Suprapubic skin (tissue), 3 donors: Measurements from ENCODE around the gene FSIP1.

ENCODE experiments used
- POLR2A ChIP-seq, 2 donors: fragments of 450-650 bp; IDR thresholded peaks; one replicate each; pipeline ENCODE4 v1.6.1; 2017; ENCODE audit warnings: antibody characterized with exemption in 2 of 2, mild to moderate bottlenecking in 2 of 2, moderate library complexity in 2 of 2
- TF ChIP-seq, protein P1 (sequence below), 2 donors: fragments of 200-600 bp in 1 of 2; fragments of 450-650 bp in 1 of 2; sonication (generic) in 1 of 2; IDR thresholded peaks; one replicate each; pipeline ENCODE4 v1.5.1; 2016 to 2019; ENCODE audit warnings: antibody characterized with exemption in 2 of 2, mild to moderate bottlenecking in 1 of 2, moderate library complexity in 1 of 2

DNA sequence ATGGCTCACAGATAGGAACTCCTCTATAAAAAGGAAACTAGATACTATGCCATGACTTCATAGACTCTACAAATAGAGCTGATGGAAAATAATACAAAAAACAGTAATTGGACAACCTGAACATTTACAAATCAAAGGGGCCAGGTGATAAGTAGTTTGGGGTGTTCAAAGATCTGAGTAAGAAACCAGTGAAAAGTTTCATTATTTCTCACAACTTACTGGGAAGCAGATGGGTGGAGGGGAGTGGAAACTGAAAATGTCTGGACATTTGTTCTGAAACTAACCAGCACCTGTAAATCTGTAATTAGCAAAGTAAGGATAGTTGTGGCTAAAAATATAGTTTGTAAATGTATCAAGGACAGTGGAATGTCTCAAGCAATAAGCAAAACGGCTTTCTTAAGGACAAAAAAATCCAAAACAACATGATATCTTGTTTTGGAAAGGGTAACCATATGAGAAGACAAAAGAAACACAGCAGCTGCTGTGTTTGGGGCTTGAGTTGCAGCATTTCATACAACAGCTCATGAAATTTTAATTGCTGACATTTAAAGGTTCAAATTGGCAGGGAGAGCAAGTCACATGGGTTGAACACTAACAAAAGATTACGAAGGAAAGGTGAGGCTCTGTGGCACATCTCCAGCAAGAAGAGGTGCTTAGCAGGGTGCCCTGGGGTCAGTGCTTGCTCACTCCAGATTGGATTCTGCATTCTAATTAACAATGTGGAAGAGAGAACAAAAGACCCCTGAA lies 228.5 kb downstream of the FSIP1 start:
- no peak for TF ChIP-seq POLR2A (IDR thresholded peaks at IDR 0.05)
- TF ChIP-seq, protein P1, sequence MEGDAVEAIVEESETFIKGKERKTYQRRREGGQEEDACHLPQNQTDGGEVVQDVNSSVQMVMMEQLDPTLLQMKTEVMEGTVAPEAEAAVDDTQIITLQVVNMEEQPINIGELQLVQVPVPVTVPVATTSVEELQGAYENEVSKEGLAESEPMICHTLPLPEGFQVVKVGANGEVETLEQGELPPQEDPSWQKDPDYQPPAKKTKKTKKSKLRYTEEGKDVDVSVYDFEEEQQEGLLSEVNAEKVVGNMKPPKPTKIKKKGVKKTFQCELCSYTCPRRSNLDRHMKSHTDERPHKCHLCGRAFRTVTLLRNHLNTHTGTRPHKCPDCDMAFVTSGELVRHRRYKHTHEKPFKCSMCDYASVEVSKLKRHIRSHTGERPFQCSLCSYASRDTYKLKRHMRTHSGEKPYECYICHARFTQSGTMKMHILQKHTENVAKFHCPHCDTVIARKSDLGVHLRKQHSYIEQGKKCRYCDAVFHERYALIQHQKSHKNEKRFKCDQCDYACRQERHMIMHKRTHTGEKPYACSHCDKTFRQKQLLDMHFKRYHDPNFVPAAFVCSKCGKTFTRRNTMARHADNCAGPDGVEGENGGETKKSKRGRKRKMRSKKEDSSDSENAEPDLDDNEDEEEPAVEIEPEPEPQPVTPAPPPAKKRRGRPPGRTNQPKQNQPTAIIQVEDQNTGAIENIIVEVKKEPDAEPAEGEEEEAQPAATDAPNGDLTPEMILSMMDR (IDR thresholded peaks at IDR 0.05) = no peak
